Breast epithelium (tissue), 4 donors: Measurements from ENCODE around the gene REEP1. TPM values are rescaled to one million over a fixed set of nuclear protein-coding genes. Genes with fewer than 3 reads are reported as not detected.
A peak's percentile ranks its signal among the peaks of the same experiment; 100 is the strongest.
"Not testable (repeated sequence)": the region's sequence is repeated elsewhere in the genome, so short reads cannot be mapped to it uniquely, and the experiment has no call there.

Experiments
- DNase-seq, 2 donors: peaks; one replicate each; pipeline ENCODE4 v3.0.0-alpha.2; 2019; ENCODE audit warnings: low spot score in 2 of 2
- H3K27ac ChIP-seq, 2 donors: fragments of 200-600 bp; sonication (generic) in 1 of 2; one replicate each; pipeline ENCODE4 v1.5.1; 2016 to 2019; ENCODE audit warnings: mild to moderate bottlenecking in 1 of 2
- H3K27me3 ChIP-seq, 2 donors: fragments of 200-600 bp; sonication (generic) in 1 of 2; one replicate each; pipeline versions ENCODE4 v1.5.1 to v1.6.0; 2017 to 2019; ENCODE audit warnings: control low read depth in 1 of 2, mild to moderate bottlenecking in 1 of 2
- H3K36me3 ChIP-seq: fragments of 200-600 bp; one replicate; pipeline ENCODE4 v1.5.1; 2019
- H3K4me1 ChIP-seq, 2 donors: fragments of 200-600 bp; sonication (generic); one replicate each; pipeline ENCODE4 v1.5.1; 2016 to 2019; ENCODE audit warnings: control low read depth in 1 of 2
- H3K4me3 ChIP-seq, 3 donors: fragments of 200-600 bp; sonication (generic); 1 replicate in 2 of 3; 2 replicates in 1 of 3; pipeline ENCODE4 v1.5.1; 2016 to 2019; ENCODE audit warnings: mild to moderate bottlenecking in 3 of 3, moderate library complexity in 2 of 3
- H3K9me3 ChIP-seq, 2 donors: fragments of 200-600 bp; sonication (generic) in 1 of 2; one replicate each; pipeline ENCODE4 v1.5.1; 2016 to 2019; ENCODE audit warnings: control low read depth in 1 of 2
- POLR2A ChIP-seq: fragments of 450-650 bp; IDR thresholded peaks from one replicate; pipeline ENCODE4 v1.6.1; 2016; ENCODE audit warnings: antibody characterized with exemption, mild to moderate bottlenecking, moderate library complexity
- POLR2AphosphoS5 ChIP-seq, 3 donors: sonication (generic); formaldehyde crosslinking; IDR thresholded peaks; one replicate each; pipeline ENCODE4 v1.6.1; 2017; ENCODE audit warnings: antibody characterized with exemption in 3 of 3
- intact Hi-C: fragments of 100-400 bp; cut with DNase I; formaldehyde crosslinking; loops from one replicate; pipeline ENCODE4 v1.15.1; 2023; ENCODE audit warnings: low total_unique reads
- total RNA-seq, 3 donors: library from RNA; depleted of rRNA; stranded (reverse); fragments of >200 nt; gene quantifications; one replicate each; pipeline ENCODE4 v1.1.0, GENCODE V29; 2016
- TF ChIP-seq, protein P1 (sequence below), 3 donors: fragments of 450-650 bp; IDR thresholded peaks; one replicate each; pipeline ENCODE4 v1.5.1; 2016 to 2017; ENCODE audit warnings: antibody characterized with exemption in 3 of 3, mild to moderate bottlenecking in 3 of 3, moderate library complexity in 3 of 3

Gene REEP1
- total RNA-seq, 3 donors from 2014 or later: 0.32 to 3.8 (median 1.3) TPM

DNA sequence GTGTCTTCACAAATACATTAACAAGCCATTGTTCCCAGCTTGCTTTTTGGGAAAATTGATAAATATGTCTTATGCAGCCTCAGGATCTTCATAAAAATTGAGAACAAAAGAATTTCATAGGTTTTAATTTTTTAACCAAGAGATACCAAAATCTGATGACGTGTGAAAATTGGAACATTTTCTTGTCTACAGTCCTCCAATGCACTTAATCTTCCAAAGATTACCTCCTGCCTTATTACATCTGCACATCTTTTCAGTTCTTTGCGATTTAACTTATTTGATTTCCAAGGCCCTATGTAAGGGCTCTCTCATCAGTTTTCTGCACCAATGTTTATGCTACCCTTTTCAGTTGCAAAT, 135.1 kb downstream of the REEP1 start:
- intact Hi-C loops: no loop called here
- no peak for TF ChIP-seq POLR2A
- TF ChIP-seq, protein P1, sequence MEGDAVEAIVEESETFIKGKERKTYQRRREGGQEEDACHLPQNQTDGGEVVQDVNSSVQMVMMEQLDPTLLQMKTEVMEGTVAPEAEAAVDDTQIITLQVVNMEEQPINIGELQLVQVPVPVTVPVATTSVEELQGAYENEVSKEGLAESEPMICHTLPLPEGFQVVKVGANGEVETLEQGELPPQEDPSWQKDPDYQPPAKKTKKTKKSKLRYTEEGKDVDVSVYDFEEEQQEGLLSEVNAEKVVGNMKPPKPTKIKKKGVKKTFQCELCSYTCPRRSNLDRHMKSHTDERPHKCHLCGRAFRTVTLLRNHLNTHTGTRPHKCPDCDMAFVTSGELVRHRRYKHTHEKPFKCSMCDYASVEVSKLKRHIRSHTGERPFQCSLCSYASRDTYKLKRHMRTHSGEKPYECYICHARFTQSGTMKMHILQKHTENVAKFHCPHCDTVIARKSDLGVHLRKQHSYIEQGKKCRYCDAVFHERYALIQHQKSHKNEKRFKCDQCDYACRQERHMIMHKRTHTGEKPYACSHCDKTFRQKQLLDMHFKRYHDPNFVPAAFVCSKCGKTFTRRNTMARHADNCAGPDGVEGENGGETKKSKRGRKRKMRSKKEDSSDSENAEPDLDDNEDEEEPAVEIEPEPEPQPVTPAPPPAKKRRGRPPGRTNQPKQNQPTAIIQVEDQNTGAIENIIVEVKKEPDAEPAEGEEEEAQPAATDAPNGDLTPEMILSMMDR (IDR thresholded peaks at IDR 0.05): no peak
- no peak for TF ChIP-seq POLR2AphosphoS5 (IDR thresholded peaks at IDR 0.05)
- DNase-seq: no peak
- Histone ChIP-seq H3K27ac (no peak overlapping the region), H3K27me3 (no peaks in the 10 kb centered on the region), H3K4me3 (no peak overlapping the region), H3K9me3 (no peaks in the 10 kb centered on the region), H3K36me3 (no peaks in the 10 kb centered on the region), H3K4me1 (no peaks in the 10 kb centered on the region)

DNA sequence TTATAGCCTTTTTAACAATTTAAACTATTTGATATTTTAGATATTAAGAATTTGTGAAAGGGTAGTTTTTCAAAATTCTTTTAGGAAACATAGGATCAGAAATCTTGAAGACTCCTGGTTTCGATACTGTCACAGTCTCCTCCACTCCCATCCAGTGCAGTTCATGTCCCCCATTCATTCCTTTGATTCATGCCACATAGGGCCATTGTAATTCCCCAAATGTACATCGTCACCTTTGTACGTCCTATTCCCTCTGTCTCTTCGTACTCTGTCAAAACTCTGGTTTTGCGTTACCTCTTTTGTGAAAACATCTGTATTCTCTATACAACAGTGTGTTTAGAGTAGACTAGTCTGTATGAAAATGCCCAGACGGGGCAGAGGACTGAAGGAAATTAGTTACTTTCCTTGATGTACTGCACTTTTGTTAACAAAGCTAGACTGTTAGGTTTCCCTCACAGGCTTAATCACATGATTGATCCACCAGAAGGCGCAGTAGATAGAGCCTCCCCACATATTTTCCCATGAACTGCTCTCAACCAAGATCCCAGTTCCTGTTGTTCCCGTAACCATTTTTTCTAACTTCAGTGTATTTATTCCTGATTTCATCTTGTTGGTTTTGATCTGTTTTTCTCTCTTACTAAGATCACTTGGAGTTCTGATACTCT, 135.6 kb downstream of the REEP1 start:
- DNase-seq: no peak
- H3K27me3 ChIP-seq: no peaks in the 10 kb centered on the region
- intact Hi-C loops: no loop called here
- no peaks in the 10 kb centered on the region for H3K36me3 ChIP-seq
- no peaks in the 10 kb centered on the region for H3K9me3 ChIP-seq
- no peaks in the 10 kb centered on the region for H3K4me1 ChIP-seq
- no peak overlapping the region for H3K4me3 ChIP-seq
- no peak overlapping the region for H3K27ac ChIP-seq
- TF ChIP-seq POLR2A (no peak), POLR2AphosphoS5 (IDR thresholded peaks at IDR 0.05) (no peak)
- TF ChIP-seq, protein P1 (IDR thresholded peaks at IDR 0.05): no peak

DNA sequence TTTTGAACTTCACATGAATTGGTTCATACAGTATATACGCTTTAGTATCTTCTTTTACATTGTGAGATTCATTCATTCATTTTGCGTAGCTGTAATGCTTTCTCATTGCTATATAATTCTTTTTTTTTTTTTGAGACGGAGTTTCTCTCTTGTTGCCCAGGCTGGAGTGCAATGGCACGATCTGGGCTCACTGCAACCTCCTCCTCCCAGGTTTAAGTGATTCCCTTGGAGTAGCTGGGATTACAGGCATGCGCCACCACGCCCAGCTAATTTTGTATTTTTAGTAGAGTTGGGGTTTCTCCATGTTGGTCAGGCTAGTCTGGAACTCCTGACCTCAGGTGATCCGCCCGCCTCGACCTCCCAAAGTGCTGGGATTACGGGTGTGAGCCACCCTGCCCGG, 136.9 kb downstream of the REEP1 start:
- H3K27me3 ChIP-seq, H3K36me3 ChIP-seq, H3K4me1 ChIP-seq, DNase-seq, intact Hi-C loops, H3K9me3 ChIP-seq, H3K27ac ChIP-seq, H3K4me3 ChIP-seq: not testable (repeated sequence)

DNA sequence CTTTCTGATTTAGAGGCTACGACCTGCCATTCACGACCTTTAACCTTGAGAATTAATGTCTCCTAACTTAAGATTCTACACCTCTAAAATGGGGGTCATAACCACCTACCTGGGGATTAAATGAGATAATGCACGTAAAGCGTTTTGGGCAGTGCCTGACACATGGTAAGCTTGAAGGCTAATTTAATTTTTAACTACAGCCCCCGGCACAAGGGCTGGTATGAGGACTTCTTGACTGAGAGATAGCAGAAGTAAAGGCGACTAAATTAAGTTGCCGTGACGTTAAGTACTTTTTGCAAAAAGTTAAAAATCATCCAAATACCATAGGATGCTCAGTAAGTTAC, 137.6 kb downstream of the REEP1 start:
- Histone ChIP-seq H3K27ac (peak overlapping the region; percentile 70 to 78), H3K4me3 (peak overlapping the region; percentile 62 to 75 (median 68)), H3K9me3 (no peaks in the 10 kb centered on the region), H3K27me3 (no peaks in the 10 kb centered on the region), H3K36me3 (no peaks in the 10 kb centered on the region), H3K4me1 (no peaks in the 10 kb centered on the region)
- TF ChIP-seq POLR2A (no peak), POLR2AphosphoS5 (IDR thresholded peaks at IDR 0.05) (no peak)
- TF ChIP-seq, protein P1 (IDR thresholded peaks at IDR 0.05): no peak
- intact Hi-C loops: no loop called here
- DNase-seq: no peak

DNA sequence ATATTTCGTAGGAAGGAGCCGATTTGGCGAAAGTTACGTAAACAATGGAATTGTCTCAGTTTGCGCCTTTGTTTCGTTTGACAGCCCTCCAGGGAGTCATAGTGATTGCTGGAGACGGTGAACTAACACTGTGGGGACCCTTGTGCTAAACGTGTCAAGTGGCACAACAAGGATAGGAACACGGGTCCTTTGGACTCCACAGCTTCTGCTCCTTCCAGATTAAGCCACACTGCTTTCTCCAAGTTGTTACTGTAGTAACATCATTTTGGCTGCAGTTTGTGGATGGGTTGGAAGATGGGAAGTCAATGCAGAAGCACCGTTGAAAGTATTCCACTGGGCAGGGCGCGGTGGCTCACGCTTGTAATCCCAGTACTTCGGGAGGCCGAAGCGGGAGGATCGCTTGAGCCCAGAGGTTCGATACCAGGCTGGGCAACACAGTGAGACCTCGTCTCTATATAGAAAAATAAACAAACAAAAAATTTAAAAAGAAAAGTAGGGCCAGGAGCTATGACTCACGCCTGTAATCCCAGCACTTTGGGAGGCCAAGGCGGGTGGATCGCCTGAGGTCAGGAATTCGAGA, 141.5 kb downstream of the REEP1 start:
- Histone ChIP-seq H3K4me3 (peak overlapping the region; percentile 91 to 96 (median 93)), H3K4me1 (peaks cover 7 to 8% of the 10 kb centered on the region in 2 donors), H3K27ac (peak overlapping the region; percentile 98 to 100), H3K9me3 (no peaks in the 10 kb centered on the region), H3K27me3 (no peaks in the 10 kb centered on the region), H3K36me3 (no peaks in the 10 kb centered on the region)
- no peak for TF ChIP-seq POLR2AphosphoS5 (IDR thresholded peaks at IDR 0.05)
- intact Hi-C loops: no loop called here
- DNase-seq: no peak

DNA sequence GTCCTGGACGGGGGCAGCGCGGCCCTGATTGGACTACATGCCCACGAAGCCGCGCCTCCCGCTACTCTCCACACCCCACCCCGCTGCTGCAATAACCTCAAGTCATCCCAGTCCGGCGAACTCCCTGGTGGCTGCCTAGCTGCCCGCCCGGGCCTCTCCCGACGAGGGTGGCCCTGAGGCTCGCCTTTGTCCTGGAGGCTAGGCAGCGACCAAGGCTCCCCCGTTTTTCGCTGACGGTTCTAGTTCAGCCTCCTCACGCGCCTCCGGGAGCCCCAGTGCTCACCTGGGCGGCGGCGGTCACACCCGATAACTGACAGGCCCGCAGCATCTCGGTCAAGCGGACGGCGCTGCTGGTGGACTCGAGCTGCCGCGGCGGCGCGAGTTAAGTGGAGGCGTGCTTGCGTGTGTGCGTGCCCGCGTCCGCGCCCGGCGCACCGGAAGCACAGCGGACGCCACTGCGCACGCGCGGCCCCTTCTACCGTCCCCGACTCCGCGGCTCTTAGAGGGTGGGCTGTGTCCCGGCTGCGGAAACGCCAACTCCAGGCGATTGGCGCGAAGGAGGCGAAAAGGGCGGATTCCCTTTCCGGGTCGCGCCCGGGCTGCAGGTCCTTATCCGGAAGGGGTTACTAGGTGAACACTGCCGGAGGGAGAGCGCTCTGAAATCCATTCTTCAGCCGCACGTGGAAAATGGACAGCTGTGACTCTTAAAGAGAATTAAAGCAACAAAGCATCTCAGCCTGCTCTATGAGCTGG, 142.2 kb downstream of the REEP1 start, which contains the start of gene IMMT:
TSS of gene IMMT (minus strand) at position 408 of the 753 bp plus-strand sequence. CDS start at position 328, 80 bp downstream.
- intact Hi-C loops: no loop called here
- TF ChIP-seq POLR2AphosphoS5 (IDR thresholded peaks at IDR 0.05) (peak; percentile 87 to 98 (median 94)), POLR2A (peak; percentile 74)
- TF ChIP-seq, protein P1 (IDR thresholded peaks at IDR 0.05): no peak
- peaks cover 7 to 8% of the 10 kb centered on the region in 2 donors for H3K4me1 ChIP-seq

More for the DNA sequence above, 142.2 kb downstream of the REEP1 start, which contains the start of gene IMMT:
- DNase-seq: peak; percentile 95 to 96
- peak within 1 kb of the TSS; percentile 91 to 96 (median 93) for H3K4me3 ChIP-seq
- H3K27me3 ChIP-seq: no peaks in the 10 kb centered on the region
- no peaks in the 10 kb centered on the region for H3K9me3 ChIP-seq
- H3K36me3 ChIP-seq: no peaks in the 10 kb centered on the region
- H3K27ac ChIP-seq: peak within 1 kb of the TSS; percentile 98 to 100
